Uterus (tissue), 4 donors: ENCODE results near the gene MYH10. TPM values are rescaled to one million over a fixed set of nuclear protein-coding genes. Genes with fewer than 3 reads are reported as not detected.
A peak's percentile ranks its signal among the peaks of the same experiment; 100 is the strongest.

Experiments used
- DNase-seq, 2 donors: peaks; one replicate each; pipeline ENCODE4 v3.0.0-alpha.2; 2019 to 2020
- H3K27ac ChIP-seq, 2 donors: fragments of 200-600 bp; sonication (generic); 1 replicate in 1 of 2; 2 replicates in 1 of 2; pipeline ENCODE4 v1.5.1; 2016 to 2018
- H3K27me3 ChIP-seq, 2 donors: fragments of 200-600 bp; sonication (generic); one replicate each; pipeline ENCODE4 v1.5.1; 2018 to 2019; ENCODE audit warnings: control low read depth in 1 of 2
- H3K36me3 ChIP-seq, 2 donors: fragments of 200-600 bp; sonication (generic); one replicate each; pipeline ENCODE4 v1.5.1; 2019; ENCODE audit warnings: control low read depth in 1 of 2
- H3K4me1 ChIP-seq, 2 donors: fragments of 200-600 bp; sonication (generic); one replicate each; pipeline ENCODE4 v1.5.1; 2018 to 2019; ENCODE audit warnings: control low read depth in 1 of 2
- H3K4me3 ChIP-seq, 2 donors: fragments of 200-600 bp; sonication (generic); 1 replicate in 1 of 2; 2 replicates in 1 of 2; pipeline ENCODE4 v1.5.1; 2018 to 2019; ENCODE audit warnings: mild to moderate bottlenecking in 1 of 2
- H3K9me3 ChIP-seq, 2 donors: fragments of 200-600 bp; sonication (generic); one replicate each; pipeline ENCODE4 v1.5.1; 2019; ENCODE audit warnings: control low read depth in 1 of 2
- POLR2A ChIP-seq, 2 donors: fragments of 450-650 bp; IDR thresholded peaks; one replicate each; pipeline ENCODE4 v1.6.1; 2016; ENCODE audit warnings: antibody characterized with exemption in 2 of 2, mild to moderate bottlenecking in 1 of 2, moderate library complexity in 1 of 2
- intact Hi-C: fragments of 100-400 bp; cut with DNase I; formaldehyde crosslinking; loops from one replicate; pipeline ENCODE4 v1.15.1; 2023; ENCODE audit warnings: low total_unique reads
- total RNA-seq, 4 donors: library from RNA; depleted of rRNA in 3 of 4; stranded (reverse); fragments of >200 nt in 3 of 4; gene quantifications; one replicate each; pipeline versions ENCODE4 v1.1.0 to v1.2.4, GENCODE V29; 2014 to 2023
- TF ChIP-seq, protein P1 (sequence below), 4 experiments: fragments of 200-600 bp in 2 of 4; fragments of 450-650 bp in 2 of 4; sonication (generic) in 2 of 4; IDR thresholded peaks; one replicate each; pipeline ENCODE4 v1.5.1; 2016 to 2019; ENCODE audit warnings: antibody characterized with exemption in 4 of 4, mild to moderate bottlenecking in 2 of 4, moderate library complexity in 1 of 4
- donor health status: DM: yes; HTN: yes; CAD: no.

MYH10 gene
- total RNA-seq, 4 donors from 2014 or later, result 39.1 to 229 (median 65.0) TPM

DNA sequence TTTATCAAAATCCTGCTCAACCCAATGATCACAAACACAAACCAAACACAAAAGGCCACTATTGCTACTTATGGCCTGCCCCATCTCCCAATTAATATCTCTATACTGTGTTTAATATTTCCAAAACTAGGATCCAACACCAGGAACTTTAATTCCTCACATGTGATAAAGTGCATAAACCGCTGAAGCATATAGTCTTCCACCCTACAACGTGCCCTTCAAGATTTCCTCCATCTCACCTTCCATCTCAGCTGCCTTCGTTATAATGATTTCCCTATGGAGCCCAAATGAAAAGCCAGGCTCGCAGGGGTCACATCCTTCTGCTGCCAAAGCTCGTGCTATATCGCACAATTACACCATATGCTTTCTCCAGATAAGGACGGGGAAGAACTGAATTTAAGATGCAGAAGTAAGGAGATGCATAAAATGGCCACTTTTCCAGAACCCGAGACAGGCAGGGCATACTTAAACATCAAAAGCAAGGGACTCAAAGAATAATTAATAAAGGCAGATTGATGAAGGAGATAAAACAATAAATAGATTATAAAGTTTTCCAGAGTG, 1.8 kb downstream of the MYH10 start:
- Histone ChIP-seq H3K27me3 (no peaks in the 10 kb centered on the region), H3K9me3 (no peaks in the 10 kb centered on the region), H3K4me1 (no peaks in the 10 kb centered on the region), H3K27ac (peak overlapping the region; percentile 84), H3K36me3 (no peaks in the 10 kb centered on the region), H3K4me3 (peak overlapping the region; percentile 80 to 96)
- no peak for DNase-seq
- intact Hi-C loops, result no loop called here
- TF ChIP-seq POLR2A (IDR thresholded peaks at IDR 0.05), result no peak
- TF ChIP-seq, protein P1, sequence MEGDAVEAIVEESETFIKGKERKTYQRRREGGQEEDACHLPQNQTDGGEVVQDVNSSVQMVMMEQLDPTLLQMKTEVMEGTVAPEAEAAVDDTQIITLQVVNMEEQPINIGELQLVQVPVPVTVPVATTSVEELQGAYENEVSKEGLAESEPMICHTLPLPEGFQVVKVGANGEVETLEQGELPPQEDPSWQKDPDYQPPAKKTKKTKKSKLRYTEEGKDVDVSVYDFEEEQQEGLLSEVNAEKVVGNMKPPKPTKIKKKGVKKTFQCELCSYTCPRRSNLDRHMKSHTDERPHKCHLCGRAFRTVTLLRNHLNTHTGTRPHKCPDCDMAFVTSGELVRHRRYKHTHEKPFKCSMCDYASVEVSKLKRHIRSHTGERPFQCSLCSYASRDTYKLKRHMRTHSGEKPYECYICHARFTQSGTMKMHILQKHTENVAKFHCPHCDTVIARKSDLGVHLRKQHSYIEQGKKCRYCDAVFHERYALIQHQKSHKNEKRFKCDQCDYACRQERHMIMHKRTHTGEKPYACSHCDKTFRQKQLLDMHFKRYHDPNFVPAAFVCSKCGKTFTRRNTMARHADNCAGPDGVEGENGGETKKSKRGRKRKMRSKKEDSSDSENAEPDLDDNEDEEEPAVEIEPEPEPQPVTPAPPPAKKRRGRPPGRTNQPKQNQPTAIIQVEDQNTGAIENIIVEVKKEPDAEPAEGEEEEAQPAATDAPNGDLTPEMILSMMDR (IDR thresholded peaks at IDR 0.05), result no peak

DNA sequence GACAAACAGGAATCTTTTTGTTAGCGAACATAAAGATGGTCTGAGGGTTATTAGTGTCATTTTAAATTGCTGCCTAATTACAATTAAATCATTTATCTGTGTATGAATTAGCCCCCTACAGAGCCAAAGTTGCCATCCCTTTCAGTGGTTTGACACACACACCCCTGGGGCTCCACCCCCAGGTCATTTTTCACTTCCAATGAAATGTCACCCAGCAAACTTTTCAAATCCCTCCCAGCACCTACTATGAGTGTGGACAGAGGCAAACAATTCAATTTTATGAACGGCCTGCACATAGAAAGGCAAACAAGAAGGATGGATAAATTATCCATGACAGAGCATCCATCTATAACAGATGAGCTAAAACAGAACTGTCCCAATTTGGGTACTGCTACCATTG, 2.4 kb downstream of the MYH10 start:
- intact Hi-C loops, result no loop called here
- DNase-seq, result no peak
- no peak overlapping the region for H3K27ac ChIP-seq
- no peaks in the 10 kb centered on the region for H3K27me3 ChIP-seq
- H3K4me1 ChIP-seq, result no peaks in the 10 kb centered on the region
- H3K36me3 ChIP-seq, result no peaks in the 10 kb centered on the region
- no peak overlapping the region for H3K4me3 ChIP-seq
- H3K9me3 ChIP-seq, result no peaks in the 10 kb centered on the region
- TF ChIP-seq, protein P1 (IDR thresholded peaks at IDR 0.05), result no peak
- no peak for TF ChIP-seq POLR2A (IDR thresholded peaks at IDR 0.05)

DNA sequence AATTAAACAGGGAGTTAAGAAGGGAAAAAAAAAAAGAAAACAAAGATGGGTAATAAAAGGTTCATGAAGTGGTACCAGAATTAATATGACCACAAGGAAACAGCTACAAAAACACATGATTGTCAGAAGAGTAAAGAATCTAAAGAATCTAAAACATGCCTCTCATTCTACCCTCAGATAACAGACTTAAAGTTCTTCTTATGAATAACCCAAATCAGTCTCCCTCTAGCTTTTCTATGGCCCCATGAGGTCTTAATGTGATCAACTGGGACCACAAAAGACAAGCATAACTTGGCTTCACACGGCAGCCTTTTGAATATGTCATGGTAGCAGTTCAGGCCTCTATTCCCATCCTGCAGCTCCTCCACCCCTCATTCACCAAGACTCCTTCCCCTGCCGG, 6.9 kb downstream of the MYH10 start:
- Histone ChIP-seq H3K4me3 (no peak overlapping the region), H3K36me3 (no peaks in the 10 kb centered on the region), H3K9me3 (no peaks in the 10 kb centered on the region), H3K4me1 (no peaks in the 10 kb centered on the region), H3K27ac (no peak overlapping the region), H3K27me3 (no peaks in the 10 kb centered on the region)
- DNase-seq, result no peak
- intact Hi-C loops, result no loop called here
- TF ChIP-seq, protein P1 (IDR thresholded peaks at IDR 0.05), result no peak
- no peak for TF ChIP-seq POLR2A (IDR thresholded peaks at IDR 0.05)

DNA sequence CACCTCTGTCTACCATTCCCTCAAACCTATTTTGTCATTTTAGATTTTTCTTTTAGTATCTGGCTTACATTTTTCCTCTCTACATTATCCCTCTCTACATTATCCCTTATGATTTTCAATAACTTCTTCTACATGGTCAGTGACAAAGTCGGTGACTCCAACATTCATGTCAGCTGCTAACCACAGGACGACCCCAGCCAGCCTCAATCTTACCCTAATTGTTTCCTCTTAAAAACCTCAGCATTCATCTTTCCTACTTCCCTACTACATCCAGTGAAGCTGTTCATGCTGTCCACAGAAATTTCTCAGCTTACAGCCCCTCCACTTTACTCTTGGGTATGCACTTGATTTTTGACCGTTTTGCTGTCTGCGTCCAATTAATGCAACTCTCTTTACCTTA, 8.3 kb downstream of the MYH10 start:
- intact Hi-C loops, result no loop called here
- Histone ChIP-seq H3K27ac (no peak overlapping the region), H3K9me3 (no peaks in the 10 kb centered on the region), H3K4me1 (no peaks in the 10 kb centered on the region), H3K4me3 (no peak overlapping the region), H3K36me3 (no peaks in the 10 kb centered on the region), H3K27me3 (no peaks in the 10 kb centered on the region)
- DNase-seq, result no peak
- no peak for TF ChIP-seq POLR2A (IDR thresholded peaks at IDR 0.05)
- TF ChIP-seq, protein P1 (IDR thresholded peaks at IDR 0.05), result no peak

DNA sequence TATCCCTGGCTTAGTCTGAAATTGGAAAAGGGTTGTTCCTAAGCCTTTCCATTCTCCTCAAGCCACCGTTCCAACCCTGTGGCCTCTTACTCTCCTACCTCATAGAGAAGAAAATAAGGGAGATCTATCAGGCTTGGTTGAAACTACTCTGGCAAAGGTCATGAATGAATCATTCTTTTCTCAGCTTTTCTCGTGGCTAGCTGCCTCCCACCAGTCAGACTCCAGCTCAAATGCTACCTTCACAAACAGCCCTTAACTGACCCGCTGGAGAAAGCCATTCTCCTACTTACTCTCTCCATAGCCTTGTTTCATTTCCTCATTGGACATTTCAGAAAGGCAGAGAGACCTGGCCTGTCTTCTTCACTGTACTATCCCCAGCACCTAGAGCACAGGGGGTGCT, 8.9 kb downstream of the MYH10 start:
- Histone ChIP-seq H3K4me3 (no peak overlapping the region), H3K27me3 (no peaks in the 10 kb centered on the region), H3K27ac (no peak overlapping the region), H3K9me3 (no peaks in the 10 kb centered on the region), H3K4me1 (no peaks in the 10 kb centered on the region), H3K36me3 (no peaks in the 10 kb centered on the region)
- intact Hi-C loops, result no loop called here
- DNase-seq, result no peak
- no peak for TF ChIP-seq POLR2A (IDR thresholded peaks at IDR 0.05)
- TF ChIP-seq, protein P1 (IDR thresholded peaks at IDR 0.05), result no peak
